NCI-H2081 treated with DMSO at 0.1 percent for 48 hours (cell line): Measurements from ENCODE around the gene MAGOHB.

Source experiments
- DNase-seq: peaks from one replicate; lab custom pipeline; 2025; lab: John Stamatoyannopoulos, UW

MAGOHB gene

GRCh38 chr12:10554756-10555481, 58.5 kb downstream of the MAGOHB start:
- no peak for DNase-seq

- no peak for DNase-seq
Measured at GRCh38 chr12:10554228-10554755, 59.1 kb downstream of the MAGOHB start.
